ENCODE data around the gene RDH13. TPM values are rescaled to one million over a fixed set of nuclear protein-coding genes. Genes with fewer than 3 reads are reported as not detected.

RDH13 gene
- total and polyA plus RNA-seq, 2 experiments from 2014 or later = 28.0 to 36.5 TPM

DNA sequence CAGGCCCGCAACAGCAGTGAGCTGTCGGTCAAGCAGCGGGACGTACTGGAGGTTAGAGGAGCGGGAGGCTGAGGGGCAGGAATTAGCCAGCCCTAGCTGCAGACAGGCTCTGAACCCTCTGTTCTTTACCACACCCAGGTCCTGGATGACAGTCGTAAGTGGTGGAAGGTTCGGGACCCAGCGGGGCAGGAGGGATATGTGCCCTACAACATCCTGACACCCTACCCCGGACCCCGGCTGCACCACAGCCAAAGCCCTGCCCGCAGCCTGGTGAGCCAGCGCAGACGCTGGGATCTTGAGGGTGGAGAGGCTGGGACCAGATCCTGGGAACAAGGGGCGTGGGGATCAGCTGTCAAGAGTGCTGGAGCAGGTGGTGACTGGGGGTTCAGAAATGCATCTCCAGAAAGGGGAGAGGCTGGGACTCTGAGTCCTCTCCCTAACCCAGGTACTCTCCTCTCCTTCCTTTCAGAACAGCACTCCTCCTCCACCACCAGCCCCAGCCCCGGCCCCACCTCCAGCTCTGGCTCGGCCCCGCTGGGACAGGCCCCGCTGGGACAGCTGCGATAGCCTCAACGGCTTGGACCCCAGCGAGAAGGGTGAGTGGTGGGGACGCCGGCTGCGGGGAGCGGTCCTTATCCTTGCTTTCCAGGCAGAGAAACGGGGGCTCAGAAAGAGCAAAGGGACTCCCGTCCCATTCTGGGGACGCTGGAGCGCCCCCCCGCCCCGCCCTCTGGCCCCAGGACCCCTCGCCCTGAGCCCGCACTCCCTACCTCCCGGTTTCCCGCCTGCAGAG lies 23.2 kb upstream of the RDH13 start:
- TF ChIP-seq EZH2 (IDR thresholded peaks at IDR 0.05; ENCODE audit: low read depth, unreplicated experiment) = no peak
- TF ChIP-seq STAT1 (IDR thresholded peaks at IDR 0.05; ENCODE audit: unreplicated experiment) = no peak
- TF ChIP-seq, protein P1, sequence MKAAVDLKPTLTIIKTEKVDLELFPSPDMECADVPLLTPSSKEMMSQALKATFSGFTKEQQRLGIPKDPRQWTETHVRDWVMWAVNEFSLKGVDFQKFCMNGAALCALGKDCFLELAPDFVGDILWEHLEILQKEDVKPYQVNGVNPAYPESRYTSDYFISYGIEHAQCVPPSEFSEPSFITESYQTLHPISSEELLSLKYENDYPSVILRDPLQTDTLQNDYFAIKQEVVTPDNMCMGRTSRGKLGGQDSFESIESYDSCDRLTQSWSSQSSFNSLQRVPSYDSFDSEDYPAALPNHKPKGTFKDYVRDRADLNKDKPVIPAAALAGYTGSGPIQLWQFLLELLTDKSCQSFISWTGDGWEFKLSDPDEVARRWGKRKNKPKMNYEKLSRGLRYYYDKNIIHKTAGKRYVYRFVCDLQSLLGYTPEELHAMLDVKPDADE (IDR thresholded peaks at IDR 0.05) = no peak
- TF ChIP-seq POLR2AphosphoS5 (IDR thresholded peaks at IDR 0.05; ENCODE audit: low read depth) = no peak
- TF ChIP-seq NANOG (IDR thresholded peaks at IDR 0.05; ENCODE audit: borderline replicate concordance) = no peak
- TF ChIP-seq ZNF114 (CRISPR knock-in tag; IDR thresholded peaks at IDR 0.05) = no peak
- no peak for TF ChIP-seq CREB1 (CRISPR knock-in tag; IDR thresholded peaks at IDR 0.05; ENCODE audit: low read depth)
- TF ChIP-seq JUNB (IDR thresholded peaks at IDR 0.05; ENCODE audit: unreplicated experiment) = no peak
- no peak for TF ChIP-seq ZNF331 (CRISPR knock-in tag; IDR thresholded peaks at IDR 0.05; ENCODE audit: low read depth)
- TF ChIP-seq EZH2phosphoT487 (IDR thresholded peaks at IDR 0.05; ENCODE audit: unreplicated experiment) = no peak
- TF ChIP-seq, protein P2, sequence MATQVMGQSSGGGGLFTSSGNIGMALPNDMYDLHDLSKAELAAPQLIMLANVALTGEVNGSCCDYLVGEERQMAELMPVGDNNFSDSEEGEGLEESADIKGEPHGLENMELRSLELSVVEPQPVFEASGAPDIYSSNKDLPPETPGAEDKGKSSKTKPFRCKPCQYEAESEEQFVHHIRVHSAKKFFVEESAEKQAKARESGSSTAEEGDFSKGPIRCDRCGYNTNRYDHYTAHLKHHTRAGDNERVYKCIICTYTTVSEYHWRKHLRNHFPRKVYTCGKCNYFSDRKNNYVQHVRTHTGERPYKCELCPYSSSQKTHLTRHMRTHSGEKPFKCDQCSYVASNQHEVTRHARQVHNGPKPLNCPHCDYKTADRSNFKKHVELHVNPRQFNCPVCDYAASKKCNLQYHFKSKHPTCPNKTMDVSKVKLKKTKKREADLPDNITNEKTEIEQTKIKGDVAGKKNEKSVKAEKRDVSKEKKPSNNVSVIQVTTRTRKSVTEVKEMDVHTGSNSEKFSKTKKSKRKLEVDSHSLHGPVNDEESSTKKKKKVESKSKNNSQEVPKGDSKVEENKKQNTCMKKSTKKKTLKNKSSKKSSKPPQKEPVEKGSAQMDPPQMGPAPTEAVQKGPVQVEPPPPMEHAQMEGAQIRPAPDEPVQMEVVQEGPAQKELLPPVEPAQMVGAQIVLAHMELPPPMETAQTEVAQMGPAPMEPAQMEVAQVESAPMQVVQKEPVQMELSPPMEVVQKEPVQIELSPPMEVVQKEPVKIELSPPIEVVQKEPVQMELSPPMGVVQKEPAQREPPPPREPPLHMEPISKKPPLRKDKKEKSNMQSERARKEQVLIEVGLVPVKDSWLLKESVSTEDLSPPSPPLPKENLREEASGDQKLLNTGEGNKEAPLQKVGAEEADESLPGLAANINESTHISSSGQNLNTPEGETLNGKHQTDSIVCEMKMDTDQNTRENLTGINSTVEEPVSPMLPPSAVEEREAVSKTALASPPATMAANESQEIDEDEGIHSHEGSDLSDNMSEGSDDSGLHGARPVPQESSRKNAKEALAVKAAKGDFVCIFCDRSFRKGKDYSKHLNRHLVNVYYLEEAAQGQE (IDR thresholded peaks at IDR 0.05; ENCODE audit: unreplicated experiment) = no peak
- TF ChIP-seq, protein P3, sequence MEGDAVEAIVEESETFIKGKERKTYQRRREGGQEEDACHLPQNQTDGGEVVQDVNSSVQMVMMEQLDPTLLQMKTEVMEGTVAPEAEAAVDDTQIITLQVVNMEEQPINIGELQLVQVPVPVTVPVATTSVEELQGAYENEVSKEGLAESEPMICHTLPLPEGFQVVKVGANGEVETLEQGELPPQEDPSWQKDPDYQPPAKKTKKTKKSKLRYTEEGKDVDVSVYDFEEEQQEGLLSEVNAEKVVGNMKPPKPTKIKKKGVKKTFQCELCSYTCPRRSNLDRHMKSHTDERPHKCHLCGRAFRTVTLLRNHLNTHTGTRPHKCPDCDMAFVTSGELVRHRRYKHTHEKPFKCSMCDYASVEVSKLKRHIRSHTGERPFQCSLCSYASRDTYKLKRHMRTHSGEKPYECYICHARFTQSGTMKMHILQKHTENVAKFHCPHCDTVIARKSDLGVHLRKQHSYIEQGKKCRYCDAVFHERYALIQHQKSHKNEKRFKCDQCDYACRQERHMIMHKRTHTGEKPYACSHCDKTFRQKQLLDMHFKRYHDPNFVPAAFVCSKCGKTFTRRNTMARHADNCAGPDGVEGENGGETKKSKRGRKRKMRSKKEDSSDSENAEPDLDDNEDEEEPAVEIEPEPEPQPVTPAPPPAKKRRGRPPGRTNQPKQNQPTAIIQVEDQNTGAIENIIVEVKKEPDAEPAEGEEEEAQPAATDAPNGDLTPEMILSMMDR (conservative IDR thresholded peaks at IDR 0.05; ENCODE audit: low read depth in 2 of 2) = no peak
- TF ChIP-seq, protein P4, sequence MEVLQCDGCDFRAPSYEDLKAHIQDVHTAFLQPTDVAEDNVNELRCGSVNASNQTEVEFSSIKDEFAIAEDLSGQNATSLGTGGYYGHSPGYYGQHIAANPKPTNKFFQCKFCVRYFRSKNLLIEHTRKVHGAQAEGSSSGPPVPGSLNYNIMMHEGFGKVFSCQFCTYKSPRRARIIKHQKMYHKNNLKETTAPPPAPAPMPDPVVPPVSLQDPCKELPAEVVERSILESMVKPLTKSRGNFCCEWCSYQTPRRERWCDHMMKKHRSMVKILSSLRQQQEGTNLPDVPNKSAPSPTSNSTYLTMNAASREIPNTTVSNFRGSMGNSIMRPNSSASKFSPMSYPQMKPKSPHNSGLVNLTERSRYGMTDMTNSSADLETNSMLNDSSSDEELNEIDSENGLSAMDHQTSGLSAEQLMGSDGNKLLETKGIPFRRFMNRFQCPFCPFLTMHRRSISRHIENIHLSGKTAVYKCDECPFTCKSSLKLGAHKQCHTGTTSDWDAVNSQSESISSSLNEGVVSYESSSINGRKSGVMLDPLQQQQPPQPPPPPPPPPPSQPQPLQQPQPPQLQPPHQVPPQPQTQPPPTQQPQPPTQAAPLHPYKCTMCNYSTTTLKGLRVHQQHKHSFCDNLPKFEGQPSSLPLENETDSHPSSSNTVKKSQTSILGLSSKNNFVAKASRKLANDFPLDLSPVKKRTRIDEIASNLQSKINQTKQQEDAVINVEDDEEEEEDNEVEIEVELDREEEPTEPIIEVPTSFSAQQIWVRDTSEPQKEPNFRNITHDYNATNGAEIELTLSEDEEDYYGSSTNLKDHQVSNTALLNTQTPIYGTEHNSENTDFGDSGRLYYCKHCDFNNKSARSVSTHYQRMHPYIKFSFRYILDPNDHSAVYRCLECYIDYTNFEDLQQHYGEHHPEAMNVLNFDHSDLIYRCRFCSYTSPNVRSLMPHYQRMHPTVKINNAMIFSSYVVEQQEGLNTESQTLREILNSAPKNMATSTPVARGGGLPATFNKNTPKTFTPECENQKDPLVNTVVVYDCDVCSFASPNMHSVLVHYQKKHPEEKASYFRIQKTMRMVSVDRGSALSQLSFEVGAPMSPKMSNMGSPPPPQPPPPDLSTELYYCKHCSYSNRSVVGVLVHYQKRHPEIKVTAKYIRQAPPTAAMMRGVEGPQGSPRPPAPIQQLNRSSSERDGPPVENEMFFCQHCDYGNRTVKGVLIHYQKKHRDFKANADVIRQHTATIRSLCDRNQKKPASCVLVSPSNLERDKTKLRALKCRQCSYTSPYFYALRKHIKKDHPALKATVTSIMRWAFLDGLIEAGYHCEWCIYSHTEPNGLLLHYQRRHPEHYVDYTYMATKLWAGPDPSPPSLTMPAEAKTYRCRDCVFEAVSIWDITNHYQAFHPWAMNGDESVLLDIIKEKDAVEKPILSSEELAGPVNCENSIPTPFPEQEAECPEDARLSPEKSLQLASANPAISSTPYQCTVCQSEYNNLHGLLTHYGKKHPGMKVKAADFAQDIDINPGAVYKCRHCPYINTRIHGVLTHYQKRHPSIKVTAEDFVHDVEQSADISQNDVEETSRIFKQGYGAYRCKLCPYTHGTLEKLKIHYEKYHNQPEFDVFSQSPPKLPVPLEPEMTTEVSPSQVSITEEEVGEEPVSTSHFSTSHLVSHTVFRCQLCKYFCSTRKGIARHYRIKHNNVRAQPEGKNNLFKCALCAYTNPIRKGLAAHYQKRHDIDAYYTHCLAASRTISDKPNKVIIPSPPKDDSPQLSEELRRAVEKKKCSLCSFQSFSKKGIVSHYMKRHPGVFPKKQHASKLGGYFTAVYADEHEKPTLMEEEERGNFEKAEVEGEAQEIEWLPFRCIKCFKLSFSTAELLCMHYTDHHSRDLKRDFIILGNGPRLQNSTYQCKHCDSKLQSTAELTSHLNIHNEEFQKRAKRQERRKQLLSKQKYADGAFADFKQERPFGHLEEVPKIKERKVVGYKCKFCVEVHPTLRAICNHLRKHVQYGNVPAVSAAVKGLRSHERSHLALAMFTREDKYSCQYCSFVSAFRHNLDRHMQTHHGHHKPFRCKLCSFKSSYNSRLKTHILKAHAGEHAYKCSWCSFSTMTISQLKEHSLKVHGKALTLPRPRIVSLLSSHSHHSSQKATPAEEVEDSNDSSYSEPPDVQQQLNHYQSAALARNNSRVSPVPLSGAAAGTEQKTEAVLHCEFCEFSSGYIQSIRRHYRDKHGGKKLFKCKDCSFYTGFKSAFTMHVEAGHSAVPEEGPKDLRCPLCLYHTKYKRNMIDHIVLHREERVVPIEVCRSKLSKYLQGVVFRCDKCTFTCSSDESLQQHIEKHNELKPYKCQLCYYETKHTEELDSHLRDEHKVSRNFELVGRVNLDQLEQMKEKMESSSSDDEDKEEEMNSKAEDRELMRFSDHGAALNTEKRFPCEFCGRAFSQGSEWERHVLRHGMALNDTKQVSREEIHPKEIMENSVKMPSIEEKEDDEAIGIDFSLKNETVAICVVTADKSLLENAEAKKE (CRISPR knock-in tag; IDR thresholded peaks at IDR 0.05) = no peak
- Mint-ChIP-seq H3K27me3 (ENCODE audit: insufficient read depth, low read depth, poor library complexity) (peaks cover 63% of the 10 kb centered on the region), H3K27ac (no peak overlapping the region)

More for the DNA sequence above, 23.2 kb upstream of the RDH13 start:
- H3K27ac ChIP-seq (ENCODE audit: low read depth) = no peak overlapping the region
- peaks cover 29% of the 10 kb centered on the region for H3K36me3 Mint-ChIP-seq (ENCODE audit: low read depth)
- H3K4me1 ChIP-seq (ENCODE audit: insufficient read depth) = peaks cover 26% of the 10 kb centered on the region
- H3K4me1 Mint-ChIP-seq = peaks cover 47% of the 10 kb centered on the region
- no peak overlapping the region for H2AFZ ChIP-seq
- H3K9me2 ChIP-seq (ENCODE audit: insufficient read depth) = no peaks in the 10 kb centered on the region
- H3K79me2 ChIP-seq (replicated peaks; ENCODE audit: insufficient read depth) = no peaks in the 10 kb centered on the region
- peaks cover 21% of the 10 kb centered on the region for H3K27me3 ChIP-seq (ENCODE audit: insufficient read depth)
- H3K36me3 ChIP-seq (ENCODE audit: insufficient read depth) = no peaks in the 10 kb centered on the region
- H4K20me1 ChIP-seq (replicated peaks; ENCODE audit: insufficient read depth) = peaks cover 17% of the 10 kb centered on the region
- ATAC-seq (peak; percentile 6), DNase-seq (ENCODE audit: low spot score) (peak; percentile 51)
- peaks cover 24% of the 10 kb centered on the region for H3F3A ChIP-seq (replicated peaks; ENCODE audit: low read depth)
- H3K9me3 Mint-ChIP-seq = peaks cover 4% of the 10 kb centered on the region; the same call in 1 of the 3 replicates
- H3K4me3 Mint-ChIP-seq = peak overlapping the region; percentile 61
- peak overlapping the region; percentile 79 for H3K4me3 ChIP-seq
- H3K4me2 ChIP-seq = peak overlapping the region; percentile 86
